ENCODE measurements around the gene MRPS6. TPM values are rescaled to one million over a fixed set of nuclear protein-coding genes. Genes with fewer than 3 reads are reported as not detected.

MRPS6 gene
- total and polyA plus RNA-seq, 2 of the 4 experiments (the other 2 are of a cell fraction): 7.5 to 35.1 TPM

- Histone ChIP-seq H3K56ac (ENCODE audit: extremely low read depth, insufficient read depth, low read length) (no peak overlapping the region), H4K20me1 (ENCODE audit: insufficient read depth, low read length) (no peaks in the 10 kb centered on the region; the same call in 1 of the 2 replicates), H2BK15ac (ENCODE audit: low read depth, low read length) (no peak overlapping the region), H3K27me3 (ENCODE audit: control insufficient read depth, insufficient read depth, low read length) (no peaks in the 10 kb centered on the region), H2AK5ac (ENCODE audit: low read depth, low read length) (no peak overlapping the region), H3K79me1 (ENCODE audit: low read depth in 1 of 2, low read length in 2 of 2) (peaks cover 28 to 70% of the 10 kb centered on the region in 2 experiments), H4K8ac (ENCODE audit: low read depth in 2 of 2, low read length in 2 of 2) (no peak overlapping the region), H3K4me3 (ENCODE audit: insufficient read depth, low read depth, low read length) (no peak overlapping the region), H3K23ac (ENCODE audit: low read depth, low read length) (no peak overlapping the region), H3K18ac (ENCODE audit: low read depth, low read length) (no peak overlapping the region), H2BK5ac (ENCODE audit: low read depth, low read length, poor library complexity, severe bottlenecking) (no peak overlapping the region), H3K9me1 (ENCODE audit: insufficient read depth, low read length) (peaks cover 32% of the 10 kb centered on the region), H3K4me2 (ENCODE audit: low read depth, low read length) (no peak overlapping the region), H2BK120ac (ENCODE audit: low read depth, low read length) (no peak overlapping the region), H4K91ac (ENCODE audit: insufficient read depth, low read depth, low read length) (no peak overlapping the region), H2AFZ (replicated peaks; ENCODE audit: low read length, poor library complexity) (no peak overlapping the region), H3K9me3 (ENCODE audit: control insufficient read depth, insufficient read depth, low read length) (no peaks in the 10 kb centered on the region), H3K4me1 (ENCODE audit: control insufficient read depth, insufficient read depth, low read length) (peaks cover 30% of the 10 kb centered on the region), H3K36me3 (ENCODE audit: control insufficient read depth, insufficient read depth, low read length) (peaks cover 2% of the 10 kb centered on the region; the same call in 1 of the 2 replicates), H4K5ac (ENCODE audit: low read depth, low read length) (no peak overlapping the region), H3K14ac (replicated peaks; ENCODE audit: low read depth, low read length) (no peak overlapping the region), H2BK20ac (ENCODE audit: low read depth, low read length) (no peak overlapping the region), H3K9ac (ENCODE audit: low read depth, low read length) (no peak overlapping the region), H2AK9ac (replicated peaks; ENCODE audit: low read depth, low read length, poor library complexity) (no peak overlapping the region), H3K27ac (ENCODE audit: insufficient read depth, low read length) (no peak overlapping the region), H3K4ac (ENCODE audit: low read depth, low read length) (no peak overlapping the region)
- ChIA-PET CTCF (no interaction called here), POLR2A (ENCODE audit: unreplicated experiment) (no interaction called here)
- TF ChIP-seq RCOR1 (IDR thresholded peaks at IDR 0.05; ENCODE audit: insufficient replicate concordance, low read length) (no peak), USF2 (IDR thresholded peaks at IDR 0.05; ENCODE audit: low read depth, low read length) (no peak), SMC3 (IDR thresholded peaks at IDR 0.05; ENCODE audit: low read depth, low read length) (no peak), MAZ (IDR thresholded peaks at IDR 0.05; ENCODE audit: borderline replicate concordance, low read depth, low read length) (no peak), MAFK (IDR thresholded peaks at IDR 0.05; ENCODE audit: low read depth, low read length) (no peak), CHD1 (IDR thresholded peaks at IDR 0.05; ENCODE audit: low read depth, low read length) (no peak), POLR2A (IDR thresholded peaks at IDR 0.05; ENCODE audit: low read depth, low read length) (no peak), RAD21 (IDR thresholded peaks at IDR 0.05; ENCODE audit: low read length) (no peak), CTCF (conservative IDR thresholded peaks at IDR 0.05; ENCODE audit: low read depth, low read length) (no peak), BHLHE40 (IDR thresholded peaks at IDR 0.05; ENCODE audit: low read depth, low read length) (no peak)
- WGBS, 2 experiments (ENCODE audit: extremely low coverage in 2 of 2, insufficient read length in 1 of 2): no CpG with 5 or more reads among the region's 5 CpGs
- peak; percentile 85 for DNase-seq
- intact Hi-C loops (cut with micrococcal nuclease): loop anchor here (5.0 kb wide), 1 partner anchor 76 kb away; no protein-coding TSS in a partner anchor
- no TSS peak for BruUV-seq (replicated peaks)
- ATAC-seq (ENCODE audit: low read depth): no peak
- in situ Hi-C loops (cut with MboI; ENCODE audit: low sequenced_read_pairs): no loop called here
- dilution Hi-C loops (cut with HindIII; ENCODE audit: low sequenced_read_pairs, unreplicated experiment): no loop called here
These were observed 53.3 kb downstream of the MRPS6 start for GRCh38 chr21:34126691-34127090.
